HG03460 (cell line): Measurements from ENCODE around the gene CDHR4.
"Not testable (repeated sequence)": the region's sequence is repeated elsewhere in the genome, so short reads cannot be mapped to it uniquely, and the experiment has no call there.

Source experiments
- ATAC-seq: cut with Tn5 transposase; IDR thresholded peaks from one replicate; pipeline ENCODE4 v1.9.1; 2021; ENCODE audit not compliant: unreplicated experiment

Gene CDHR4

DNA sequence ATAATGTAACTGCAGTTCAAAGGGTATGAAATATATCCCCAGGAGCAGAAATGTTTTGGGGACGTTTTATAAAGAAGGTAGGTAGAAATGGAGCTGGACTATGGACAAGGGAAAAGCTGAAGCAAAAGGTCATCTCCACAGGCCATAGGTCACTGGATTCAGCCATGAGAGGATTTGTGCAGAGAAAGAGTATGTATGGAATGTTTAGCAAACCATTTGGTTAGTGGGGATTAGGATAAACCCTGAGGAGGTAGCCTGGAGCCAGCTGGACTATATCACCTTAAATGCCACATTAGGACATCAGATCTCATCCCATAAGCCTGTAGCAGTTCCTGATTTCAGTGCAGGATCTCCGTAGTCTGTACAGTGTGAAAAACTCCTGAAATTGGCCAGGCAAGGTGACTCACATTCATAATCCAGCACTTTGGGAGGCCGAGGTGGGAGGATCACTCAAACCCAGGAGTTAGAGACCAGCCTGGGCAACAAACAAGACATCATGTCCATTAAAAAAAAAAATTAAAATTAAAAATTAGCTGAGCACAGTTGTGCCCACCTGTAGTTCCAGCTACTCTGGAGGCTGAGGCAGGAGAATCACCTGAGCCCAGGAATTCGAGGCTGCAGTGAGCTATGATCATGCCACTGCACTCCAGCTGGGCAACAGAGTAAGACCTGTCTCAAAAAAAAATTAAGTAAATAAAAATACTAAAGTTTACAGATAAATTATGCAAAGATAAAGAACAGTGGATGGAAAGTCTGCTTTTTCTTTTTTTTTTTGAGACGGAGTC, 18.1 kb downstream of the CDHR4 start:
- no peak for ATAC-seq

DNA sequence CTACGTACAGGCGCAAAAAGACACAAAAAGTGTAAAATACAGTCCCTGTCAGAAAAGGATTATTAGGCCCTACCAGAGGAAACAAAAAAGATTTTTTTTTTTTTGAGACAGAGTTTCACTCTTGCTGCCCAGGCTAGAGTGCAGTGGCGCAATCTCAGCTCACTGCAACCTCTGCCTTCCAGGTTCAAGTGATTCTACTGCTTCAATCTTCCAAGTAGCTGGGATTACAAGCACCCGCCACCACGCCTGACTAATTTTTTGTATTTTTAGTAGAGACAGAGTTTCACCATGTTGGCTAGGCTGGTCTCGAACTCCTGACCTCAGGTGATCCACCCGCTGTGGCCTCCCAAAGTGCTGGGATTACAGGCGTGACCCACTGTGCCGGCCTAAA, 18.7 kb downstream of the CDHR4 start:
- ATAC-seq, result not testable (repeated sequence)

DNA sequence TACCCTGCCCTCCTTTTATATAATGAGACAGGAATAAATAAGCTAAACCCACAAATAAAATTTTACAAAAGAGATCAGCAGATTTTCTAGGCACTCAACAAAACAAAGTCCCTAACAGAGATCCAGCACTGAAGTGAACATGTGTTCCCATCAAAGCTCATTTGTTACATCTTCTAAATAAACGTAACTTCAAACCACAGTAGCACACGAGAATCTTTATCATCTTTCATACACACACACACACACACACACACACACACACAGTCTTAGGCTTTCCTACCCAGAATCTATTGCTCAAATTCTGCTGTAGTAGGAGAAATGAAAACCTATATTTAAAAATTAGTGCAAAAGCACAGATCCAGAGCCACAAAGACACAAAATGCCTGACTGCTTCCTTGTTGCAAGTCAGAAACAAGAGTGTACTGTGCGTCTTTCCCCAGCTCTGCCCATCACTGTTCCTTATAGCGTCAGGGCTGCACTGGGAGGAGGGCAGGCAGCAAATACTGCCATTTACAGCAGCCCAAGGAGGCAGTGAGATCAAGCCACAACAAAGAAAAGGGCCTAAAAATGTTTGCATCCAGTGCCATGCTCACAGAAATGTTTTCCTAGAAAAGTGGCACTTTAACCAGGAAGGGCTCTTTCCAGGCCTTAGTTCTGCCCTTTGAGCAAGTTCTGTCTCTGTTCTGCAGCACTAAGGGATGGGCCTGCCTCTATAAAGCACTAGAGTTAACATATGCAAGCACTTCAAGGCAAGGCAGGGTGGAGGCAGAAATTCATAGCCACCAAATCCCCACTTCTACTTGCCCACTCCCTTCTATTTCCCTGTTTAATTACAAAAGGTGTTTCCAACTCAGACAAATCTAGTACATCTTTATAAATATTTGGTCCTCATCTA, 19.3 kb downstream of the CDHR4 start:
- no peak for ATAC-seq

DNA sequence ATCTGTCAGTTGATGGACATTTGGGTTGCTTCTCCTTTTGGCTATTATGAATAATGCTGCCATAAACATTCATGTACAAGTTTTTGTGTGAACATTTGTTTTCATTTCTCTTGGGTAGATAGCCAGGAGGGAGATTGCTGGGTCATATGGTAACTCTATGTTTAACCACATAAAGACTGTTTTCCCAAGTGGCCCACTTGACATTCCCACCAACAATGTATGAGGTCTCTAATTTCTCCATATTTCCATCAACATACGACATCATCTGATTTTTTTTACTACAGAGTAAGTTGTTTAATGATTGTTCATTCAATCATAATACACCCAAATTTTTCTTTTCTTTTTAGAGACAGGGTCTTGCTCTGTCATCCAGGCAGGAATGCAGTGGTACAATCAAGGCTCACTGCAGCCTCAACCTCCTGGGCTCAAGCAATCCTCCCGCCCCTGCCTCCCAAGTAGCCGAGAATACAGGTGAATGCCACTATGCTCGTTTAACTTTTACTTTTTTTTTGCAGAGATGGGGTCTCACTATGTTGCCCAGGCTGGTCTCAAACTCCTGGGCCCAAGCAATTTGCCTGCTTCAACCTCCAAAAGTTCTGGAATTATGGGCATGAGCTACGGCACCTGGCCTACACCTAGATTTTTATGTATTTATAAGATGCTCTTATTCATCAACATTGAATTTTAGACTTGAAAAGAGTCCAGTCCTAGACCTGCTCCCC, 20.2 kb downstream of the CDHR4 start:
- no peak for ATAC-seq

DNA sequence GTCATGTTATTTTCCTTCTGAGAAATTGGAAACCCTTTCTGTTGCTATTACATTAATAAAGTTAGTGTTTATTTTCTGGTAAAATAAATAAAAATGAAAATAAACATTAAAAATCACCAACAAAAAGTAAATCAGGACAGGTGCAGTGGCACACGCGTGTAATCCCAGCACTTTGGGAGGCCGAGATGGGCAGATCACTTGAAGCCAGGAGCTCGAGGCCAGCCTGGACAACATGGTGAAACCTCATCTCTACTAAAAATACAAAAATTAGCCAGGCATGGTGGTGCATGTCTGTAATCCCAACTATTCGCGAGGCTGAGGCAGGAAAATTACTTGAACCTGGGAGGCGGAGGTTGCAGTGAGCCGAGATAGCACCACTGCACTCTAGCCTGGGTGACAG, 23.6 kb downstream of the CDHR4 start:
- ATAC-seq, result not testable (repeated sequence)

DNA sequence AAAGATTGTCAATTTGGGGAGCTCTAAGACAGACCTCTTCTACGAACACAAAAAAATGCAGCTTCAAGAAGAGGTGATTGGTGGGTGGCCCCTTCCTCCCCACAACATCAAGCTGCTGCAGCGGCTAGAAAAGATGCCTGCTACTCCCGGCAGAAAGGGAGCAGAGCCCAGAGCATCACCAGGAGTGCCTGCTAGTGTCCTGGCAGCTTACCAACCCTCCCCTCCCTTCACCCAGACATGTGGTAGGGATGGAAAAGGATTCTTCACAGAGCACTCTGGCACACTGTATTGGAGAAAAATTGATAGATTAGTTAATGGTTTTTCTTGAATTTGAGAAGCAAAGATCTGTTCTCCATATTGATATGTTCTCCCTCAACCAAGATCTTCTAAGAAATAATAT, 24.1 kb downstream of the CDHR4 start:
- no peak for ATAC-seq

DNA sequence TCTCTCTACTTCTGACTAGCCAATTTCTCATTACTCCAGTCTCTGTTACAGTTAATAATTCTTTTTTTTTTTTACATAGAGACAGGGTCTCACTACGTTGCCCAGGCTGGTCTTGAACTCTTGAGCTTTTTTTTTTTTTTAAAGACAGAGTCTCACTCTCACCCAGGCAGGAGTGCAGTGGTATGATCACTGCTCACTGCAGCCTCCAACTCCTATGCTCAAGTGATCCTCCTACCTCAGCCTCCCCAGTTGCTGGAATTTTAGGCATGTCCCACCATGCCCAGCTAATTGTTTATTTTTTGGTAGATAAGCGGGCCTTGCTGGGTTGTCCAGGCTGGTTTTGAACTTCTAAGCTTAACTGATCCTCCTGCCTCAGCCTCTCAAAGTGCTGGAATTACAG, 27.0 kb downstream of the CDHR4 start:
- ATAC-seq, result no peak

DNA sequence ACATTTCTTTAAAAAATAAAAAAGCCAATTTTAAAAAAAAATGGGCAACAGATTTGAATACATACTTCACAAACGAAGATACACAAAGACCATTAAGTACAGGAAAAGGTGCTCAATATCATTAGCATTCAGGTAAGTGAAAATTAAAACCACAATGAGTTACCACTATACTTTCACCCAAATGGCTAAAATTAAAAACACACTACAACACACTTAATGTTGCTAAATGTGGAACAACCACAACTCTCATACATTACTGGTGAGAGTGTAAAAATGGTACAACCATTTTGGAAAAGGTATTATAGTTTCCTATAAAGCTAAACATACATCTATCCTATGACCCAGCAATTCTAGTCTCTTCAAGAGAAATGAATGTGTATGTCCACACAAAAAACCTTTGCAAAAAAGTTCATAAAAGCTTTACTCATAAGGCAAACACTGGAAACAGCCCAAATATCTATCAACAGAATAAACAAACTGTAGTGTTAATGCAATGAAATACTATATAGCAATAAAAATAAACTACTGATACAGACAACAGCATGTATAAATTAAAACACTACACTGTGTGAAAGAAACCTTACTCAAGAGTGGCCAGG, 28.2 kb downstream of the CDHR4 start:
- no peak for ATAC-seq

DNA sequence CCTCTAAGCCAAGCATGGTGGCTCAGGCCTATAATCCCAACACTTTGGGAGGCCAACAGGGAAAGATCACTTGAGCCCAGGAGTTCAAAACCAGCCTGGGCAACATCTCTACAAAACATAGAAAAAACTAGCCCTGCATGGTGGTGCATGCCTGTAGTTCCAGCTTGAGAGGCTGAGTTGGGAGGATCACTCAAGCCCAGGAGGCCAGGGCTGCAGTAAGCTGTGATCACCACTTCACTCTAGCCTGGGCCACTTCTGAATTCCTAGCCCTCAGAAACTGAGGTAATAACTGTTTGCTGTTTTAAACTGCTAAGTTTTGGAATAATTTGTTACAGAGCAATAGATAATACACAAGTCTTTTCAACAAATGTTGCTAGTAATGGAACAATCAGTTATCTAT, 29.7 kb downstream of the CDHR4 start:
- ATAC-seq, result no peak

DNA sequence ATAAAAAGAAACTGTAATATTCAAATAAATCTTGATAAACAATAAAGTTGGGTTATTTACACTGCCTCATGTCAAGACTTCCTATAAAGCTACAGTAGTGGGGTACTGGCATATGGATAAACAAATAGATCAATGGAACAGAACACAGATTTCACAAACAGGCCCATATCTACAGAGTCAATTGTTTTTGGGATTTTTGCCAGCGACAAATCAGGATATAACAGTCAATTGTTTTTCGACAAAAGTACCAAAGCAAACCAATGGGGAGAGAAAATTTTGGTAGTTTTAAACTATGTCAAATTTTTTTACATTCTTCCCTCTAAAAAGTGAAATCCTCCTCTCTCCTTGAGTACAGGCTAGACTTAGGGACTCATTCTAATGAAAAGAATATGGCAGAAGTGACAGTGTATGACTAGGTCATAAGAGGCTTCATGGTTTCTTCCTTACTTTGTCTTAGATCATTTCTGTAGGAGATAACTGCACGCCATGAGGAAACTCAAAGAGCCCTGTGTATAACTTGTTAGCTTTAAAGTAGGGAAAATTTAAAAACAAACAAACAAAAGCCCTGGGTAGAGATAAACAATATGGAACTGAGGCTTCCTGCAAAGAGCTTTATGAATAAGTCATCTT, 30.3 kb downstream of the CDHR4 start:
- no peak for ATAC-seq

DNA sequence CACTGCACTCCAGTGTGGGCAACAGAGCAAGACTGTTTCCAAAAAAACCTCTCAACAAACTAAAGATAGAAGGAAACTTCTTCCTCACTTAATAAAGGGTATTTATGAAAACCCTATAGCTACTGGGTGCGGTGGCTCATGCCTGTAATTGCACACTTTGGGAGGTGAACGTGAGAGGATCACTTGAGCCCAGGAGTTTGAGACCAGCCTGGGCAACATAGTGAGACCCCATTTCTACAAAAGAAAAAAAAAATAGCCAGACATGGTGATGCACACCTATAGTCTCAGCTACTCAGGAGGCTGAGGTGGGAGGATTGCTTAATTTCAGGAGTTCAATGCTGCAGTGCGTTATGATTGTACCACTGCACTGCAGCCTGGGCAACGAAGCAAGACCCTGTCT, 35.7 kb downstream of the CDHR4 start:
- no peak for ATAC-seq

DNA sequence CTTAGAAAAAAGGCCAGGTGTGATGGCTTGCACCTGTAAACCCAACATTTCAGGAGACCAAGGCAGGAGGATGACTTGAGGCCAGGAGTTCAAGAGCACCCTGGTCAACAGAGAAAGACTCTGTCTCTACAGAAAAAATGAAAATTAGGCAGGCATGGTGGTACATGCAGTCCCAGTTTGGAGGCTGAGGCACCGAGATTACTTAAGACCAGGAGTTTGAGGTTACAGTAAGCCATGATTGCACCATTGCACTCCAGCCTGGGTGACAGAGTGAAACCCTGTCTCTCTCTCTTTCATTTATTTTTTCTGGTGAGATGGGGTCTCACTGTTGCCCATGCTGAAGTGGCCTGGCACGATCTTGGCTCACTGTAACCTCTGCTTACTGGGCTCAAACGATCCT, 38.0 kb downstream of the CDHR4 start:
- no peak for ATAC-seq

DNA sequence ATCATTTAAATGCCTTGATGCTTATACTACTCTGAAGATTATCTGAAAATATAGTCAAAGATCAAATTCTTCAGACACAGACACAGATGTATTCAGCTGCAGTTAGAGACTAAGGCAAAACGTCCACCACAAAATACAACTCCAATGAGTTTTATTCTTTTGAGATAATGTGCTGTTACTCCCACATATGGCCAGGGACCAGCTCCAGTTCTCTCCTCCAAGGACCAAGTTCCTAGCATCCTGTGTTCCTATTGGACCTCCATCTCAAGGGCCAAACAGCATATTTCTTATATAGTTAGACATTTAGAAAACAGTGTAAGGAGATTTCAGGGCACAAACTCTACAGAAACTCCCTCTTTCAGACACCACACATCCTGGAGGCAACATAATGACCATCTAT, 40.4 kb downstream of the CDHR4 start:
- no peak for ATAC-seq

DNA sequence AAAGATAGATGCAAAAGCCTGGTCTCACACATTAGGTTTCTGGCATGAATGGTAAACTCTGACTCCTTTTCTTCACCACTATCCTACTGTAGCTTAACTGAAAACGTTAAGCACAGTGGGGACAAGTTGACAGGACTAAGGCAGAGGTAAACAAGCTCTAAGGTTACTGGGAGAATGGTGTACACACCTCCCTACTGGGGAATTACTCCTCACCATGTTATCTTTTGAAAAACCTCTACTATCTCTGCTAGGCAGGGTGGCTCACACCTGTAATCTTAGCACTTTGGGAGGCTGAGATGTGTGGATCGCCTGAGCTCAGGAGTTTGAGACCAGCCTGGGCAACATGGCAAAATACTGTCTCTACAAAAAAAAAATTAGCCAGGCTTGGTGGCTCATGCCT, 42.5 kb downstream of the CDHR4 start:
- no peak for ATAC-seq

DNA sequence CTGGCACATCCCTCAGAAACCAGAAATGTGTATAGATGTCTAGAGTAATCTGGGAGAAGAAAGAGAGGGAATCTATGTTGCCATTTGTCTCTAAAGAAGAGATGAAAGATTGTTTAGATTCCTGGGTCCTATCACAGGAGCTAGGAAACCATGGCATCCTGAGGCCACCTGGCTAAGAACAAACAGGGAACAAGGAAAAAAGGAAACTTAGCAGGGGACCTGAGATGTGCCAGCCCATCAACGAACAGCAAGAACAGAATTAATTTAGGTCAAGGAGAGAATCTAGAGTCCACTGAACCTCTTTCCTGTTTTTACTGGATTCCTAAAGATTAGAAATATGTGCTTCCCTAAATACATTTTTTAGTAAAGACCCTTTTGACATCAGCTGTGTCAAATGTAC, 43.6 kb downstream of the CDHR4 start:
- no peak for ATAC-seq

DNA sequence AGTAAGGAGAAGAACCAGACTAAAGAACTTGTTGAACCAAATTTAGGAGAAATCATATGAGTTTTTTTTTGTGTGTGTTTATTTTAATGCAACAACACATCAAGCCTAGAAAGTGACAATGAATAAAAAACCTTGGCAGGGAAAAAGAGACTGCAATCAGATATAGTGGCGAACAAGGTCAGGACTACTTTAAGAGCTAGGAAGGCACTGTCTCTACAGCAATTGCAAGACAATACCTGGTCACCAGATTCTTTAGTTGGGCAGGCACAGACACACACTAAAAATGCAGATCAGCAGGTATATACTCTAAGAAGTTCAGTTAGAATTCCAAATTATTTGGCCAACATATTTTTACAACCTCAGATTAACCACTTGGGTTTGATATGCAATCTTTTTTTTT, 45.1 kb downstream of the CDHR4 start:
- ATAC-seq, result no peak

DNA sequence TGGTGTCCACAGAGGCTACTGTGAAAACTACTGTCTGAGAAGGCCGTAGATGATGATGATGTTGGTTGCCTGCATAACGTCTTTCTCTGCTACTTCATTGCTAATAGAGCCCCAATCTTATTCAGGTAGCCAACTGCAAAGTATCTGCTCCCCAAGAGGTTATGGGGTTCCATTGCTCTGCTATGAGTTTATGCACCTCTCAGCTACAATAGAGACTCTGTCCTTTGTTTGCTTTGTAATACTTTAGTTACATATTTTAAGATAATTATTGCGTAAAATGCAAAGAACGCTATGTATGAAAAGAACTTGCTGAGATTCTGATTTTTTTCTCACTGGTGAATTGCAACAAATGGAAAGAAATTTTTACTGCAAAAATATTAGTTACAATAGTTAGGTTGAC, 48.2 kb downstream of the CDHR4 start:
- ATAC-seq, result no peak

DNA sequence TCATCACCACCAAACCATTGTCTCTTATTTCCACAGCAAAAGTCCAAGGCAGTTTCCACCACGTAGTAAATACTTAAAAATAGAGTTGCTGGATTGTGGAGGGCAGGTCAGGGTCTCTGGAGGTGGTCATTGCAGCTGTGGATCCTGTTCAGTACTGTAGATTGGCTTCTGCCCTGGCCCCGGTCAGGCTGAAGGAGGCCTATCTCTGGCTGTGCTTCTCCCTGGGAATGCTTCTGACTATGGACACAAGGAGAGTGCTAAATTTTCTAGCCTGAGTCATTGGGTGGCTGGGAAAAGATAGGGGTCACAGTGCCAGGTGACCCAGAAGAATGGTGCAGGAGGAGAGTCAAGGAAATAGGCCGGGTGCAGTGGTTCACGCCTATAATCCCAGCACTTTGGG, 49.6 kb downstream of the CDHR4 start:
- no peak for ATAC-seq

DNA sequence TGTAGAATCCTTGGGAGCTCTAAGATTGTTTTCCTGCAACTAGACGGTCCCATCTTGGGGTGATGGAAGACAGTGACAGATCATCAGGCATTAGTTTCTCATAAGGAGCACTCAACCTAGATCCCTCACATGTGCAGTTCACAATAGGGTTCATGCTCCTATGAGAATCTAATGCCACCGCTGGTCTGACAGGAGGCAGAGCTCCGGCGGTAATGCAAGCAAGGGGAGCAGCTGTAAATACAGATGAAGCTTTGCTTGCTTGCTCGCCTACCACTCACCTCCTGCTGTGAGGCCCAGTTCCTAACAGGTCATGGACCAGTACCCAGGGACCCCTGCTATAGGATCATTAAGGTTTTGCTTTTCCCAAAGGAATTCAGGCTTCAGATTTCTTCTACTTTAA, 50.8 kb downstream of the CDHR4 start:
- ATAC-seq, result not testable (repeated sequence)

DNA sequence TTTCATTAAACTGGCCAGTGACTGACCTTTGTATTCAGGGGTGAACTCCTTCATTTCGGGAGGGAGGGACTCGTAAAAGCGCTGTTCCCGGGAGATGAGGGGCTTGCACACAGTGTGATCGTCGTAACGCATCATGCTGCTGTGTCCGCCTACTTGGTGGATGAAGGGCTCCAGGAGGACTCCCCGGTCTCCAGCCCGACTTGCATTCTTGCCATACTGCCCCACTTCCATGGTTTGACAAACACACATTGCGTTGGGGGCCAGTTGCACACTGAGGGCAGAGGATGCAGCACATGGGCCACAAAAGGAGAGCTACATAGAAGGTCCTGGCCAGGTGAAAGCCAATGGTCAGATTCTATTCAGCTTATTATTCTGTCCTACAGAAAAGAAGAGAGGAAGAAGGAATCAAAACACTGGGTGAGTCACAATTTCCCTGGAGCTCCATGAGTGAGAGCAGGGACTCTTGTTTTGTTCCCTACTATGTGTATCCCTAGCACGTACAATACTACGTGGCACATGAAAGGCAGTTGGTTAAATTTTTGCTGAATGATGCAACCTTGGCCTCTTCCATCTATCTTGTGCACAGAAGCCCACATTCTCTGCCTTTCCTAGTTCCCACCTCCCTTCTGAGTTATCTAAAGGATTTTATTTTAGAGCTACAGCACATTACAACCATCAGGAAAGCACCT, 51.7 kb downstream of the CDHR4 start:
- no peak for ATAC-seq
